OCI-LY7 (cell line): ENCODE data around the gene DPYD. TPM values are rescaled to one million over a fixed set of nuclear protein-coding genes. Genes with fewer than 3 reads are reported as not detected.
A peak's percentile ranks its signal among the peaks of the same experiment; 100 is the strongest.

Experiments
- BruUV-seq: library from RNA; stranded (reverse); fragments of 400-500 nt; replicated peaks from 2 replicates; lab custom pipeline; 2021; lab: Mats Ljungman, UMichigan
- CTCF ChIA-PET: fragments of 300-600 bp; sonication (Branson Sonifier 250); formaldehyde crosslinking; loops from one replicate; lab custom pipeline; 2022; ENCODE audit warnings: antibody characterized with exemption; ENCODE audit not compliant: unreplicated experiment; lab: Charles Lee
- POLR2A ChIA-PET: fragments of 300-600 bp; sonication (Branson Sonifier 250); formaldehyde crosslinking; loops from one replicate; lab custom pipeline; 2022; ENCODE audit warnings: antibody characterized with exemption; lab: Charles Lee
- DNase-seq: peaks from one replicate; pipeline ENCODE4 v3.0.0-alpha.2; 2015; ENCODE audit warnings: low spot score
- H2AFZ ChIP-seq: fragments of 200-600 bp; sonication (generic), shearing (Covaris generic); 2 replicates; pipeline ENCODE4 v1.6.1; 2014; ENCODE audit warnings: mild to moderate bottlenecking, antibody characterized with exemption, low read length, moderate library complexity
- H3K27ac ChIP-seq: fragments of 200-600 bp; sonication (generic); 2 replicates; pipeline ENCODE4 v1.5.1; 2014; ENCODE audit warnings: mixed run types, low read depth, mild to moderate bottlenecking, moderate library complexity, low read length, inconsistent platforms; ENCODE audit not compliant: poor library complexity, severe bottlenecking
- H3K36me3 ChIP-seq: fragments of 200-600 bp; sonication (generic); 2 replicates; pipeline ENCODE4 v1.6.1; 2014; ENCODE audit warnings: mild to moderate bottlenecking, antibody characterized with exemption, low read length, moderate library complexity, mixed read lengths; ENCODE audit not compliant: insufficient read depth
- H3K4me1 ChIP-seq: fragments of 200-600 bp; sonication (generic); 2 replicates; pipeline ENCODE4 v1.5.1; 2014; ENCODE audit warnings: mild to moderate bottlenecking, low read length; ENCODE audit not compliant: insufficient read depth, poor library complexity, severe bottlenecking
- H3K4me2 ChIP-seq: fragments of 200-600 bp; sonication (generic); 2 replicates; pipeline ENCODE4 v1.6.1; 2014; ENCODE audit warnings: mild to moderate bottlenecking, low read length
- H3K4me3 ChIP-seq: fragments of 200-600 bp; sonication (generic); 2 replicates; pipeline ENCODE4 v1.5.1; 2014; ENCODE audit warnings: mild to moderate bottlenecking, low read depth, low read length; ENCODE audit not compliant: poor library complexity, severe bottlenecking
- H3K79me2 ChIP-seq: fragments of 200-600 bp; sonication (generic); 2 replicates; pipeline ENCODE4 v1.6.1; 2016; ENCODE audit warnings: low read depth, mild to moderate bottlenecking, low read length, moderate library complexity, mixed read lengths; ENCODE audit not compliant: insufficient read depth
- H3K9me2 ChIP-seq: fragments of 200-600 bp; sonication (generic); 2 replicates; pipeline ENCODE4 v1.6.1; 2016; ENCODE audit warnings: mild to moderate bottlenecking, low read length, mixed read lengths; ENCODE audit not compliant: insufficient read depth
- H3K9me3 ChIP-seq: fragments of 200-600 bp; sonication (generic); 2 replicates; pipeline ENCODE4 v1.6.1; 2014; ENCODE audit warnings: mild to moderate bottlenecking, mixed run types, low read length, mixed read lengths
- H4K20me1 ChIP-seq: fragments of 200-600 bp; sonication (generic); 2 replicates; pipeline ENCODE4 v1.6.1; 2014; ENCODE audit warnings: mild to moderate bottlenecking, antibody characterized with exemption, low read length, moderate library complexity, mixed read lengths; ENCODE audit not compliant: insufficient read depth
- CTCF ChIP-seq: fragments of 200-600 bp; sonication (generic); conservative IDR thresholded peaks from 2 replicates; pipeline ENCODE4 v1.5.1; 2014; ENCODE audit warnings: mild to moderate bottlenecking, antibody characterized with exemption, low read length, moderate library complexity, mixed read lengths
- EZH2phosphoT487 ChIP-seq: fragments of 200-600 bp; sonication (generic); IDR thresholded peaks from 2 replicates; pipeline ENCODE4 v1.6.1; 2018; ENCODE audit warnings: low read depth, borderline replicate concordance, mild to moderate bottlenecking, mixed run types, antibody characterized with exemption, low read length, moderate library complexity, mixed read lengths
- intact Hi-C: fragments of 100-400 bp; cut with micrococcal nuclease; formaldehyde crosslinking; loops from one replicate; pipeline ENCODE4 v1.10.0; 2022; ENCODE audit not compliant: unreplicated experiment
- total RNA-seq, 2 experiments: library from RNA; depleted of rRNA in 1 of 2; stranded (reverse); fragments of >200 nt in 1 of 2; shearing (Covaris generic) in 1 of 2; gene quantifications; 2 replicates each; pipeline ENCODE4 v1.2.3, GENCODE V29; 2014 to 2022

DPYD gene
- total RNA-seq, 2 experiments from 2014 or later = 5.5 to 13.4 TPM

GRCh38 chr1:97050506-97050905 is 870.3 kb downstream of the DPYD start:
- Histone ChIP-seq H3K9me3 (no peaks in the 10 kb centered on the region), H4K20me1 (no peaks in the 10 kb centered on the region), H3K4me2 (no peak overlapping the region), H3K27ac (no peak overlapping the region), H3K79me2 (no peaks in the 10 kb centered on the region), H3K4me1 (no peaks in the 10 kb centered on the region), H3K4me3 (no peak overlapping the region), H2AFZ (no peak overlapping the region), H3K36me3 (no peaks in the 10 kb centered on the region), H3K9me2 (no peaks in the 10 kb centered on the region)
- TF ChIP-seq EZH2phosphoT487 = no peak
- TF ChIP-seq CTCF = 0 out of 2 replicates have a peak, but pooled peaks have one; percentile 15
- no TSS peak for BruUV-seq
- peak; percentile 1 for DNase-seq
- intact Hi-C loops = no loop called here
- ChIA-PET POLR2A (interaction anchor here (1.4 kb wide), 1 partner anchor 12 kb away, joined by 3 read pairs; no protein-coding TSS in a partner anchor), CTCF (no interaction called here)

GRCh38 chr1:97047421-97047793 is 873.4 kb downstream of the DPYD start:
- POLR2A ChIA-PET = interaction anchor here (0.7 kb wide), 1 partner anchor 38 kb away, joined by 3 read pairs; no protein-coding TSS in a partner anchor
- Histone ChIP-seq H3K27ac (no peak overlapping the region), H3K4me3 (no peak overlapping the region), H3K9me2 (no peaks in the 10 kb centered on the region), H3K36me3 (no peaks in the 10 kb centered on the region), H3K79me2 (no peaks in the 10 kb centered on the region), H3K9me3 (no peaks in the 10 kb centered on the region), H3K4me2 (no peak overlapping the region), H4K20me1 (no peaks in the 10 kb centered on the region), H3K4me1 (no peaks in the 10 kb centered on the region), H2AFZ (no peak overlapping the region)
- intact Hi-C loops = no loop called here
- DNase-seq = no peak
- TF ChIP-seq EZH2phosphoT487 (no peak), CTCF (no peak)
- CTCF ChIA-PET = no interaction called here
- no TSS peak for BruUV-seq

- no TSS peak for BruUV-seq
- intact Hi-C loops = no loop called here
Observed at GRCh38 chr1:97046765-97047420, 873.9 kb downstream of the DPYD start.

More at GRCh38 chr1:97046765-97047420, 873.9 kb downstream of the DPYD start:
- H3K36me3 ChIP-seq = no peaks in the 10 kb centered on the region
- H3K27ac ChIP-seq = no peak overlapping the region
- no peaks in the 10 kb centered on the region for H3K79me2 ChIP-seq
- H3K4me3 ChIP-seq = no peak overlapping the region
- no peaks in the 10 kb centered on the region for H3K9me3 ChIP-seq
- H3K9me2 ChIP-seq = no peaks in the 10 kb centered on the region
- POLR2A ChIA-PET = interaction anchor here (0.7 kb wide), 1 partner anchor 38 kb away, joined by 3 read pairs; no protein-coding TSS in a partner anchor
- CTCF ChIA-PET = no interaction called here
- no peaks in the 10 kb centered on the region for H3K4me1 ChIP-seq
- no peaks in the 10 kb centered on the region for H4K20me1 ChIP-seq
- TF ChIP-seq CTCF (no peak), EZH2phosphoT487 (no peak)
- no peak for DNase-seq
- no peak overlapping the region for H2AFZ ChIP-seq
- H3K4me2 ChIP-seq = no peak overlapping the region
